IPS-18c (cell line): ENCODE results near the gene LRCH3.
A peak's percentile ranks its signal among the peaks of the same experiment; 100 is the strongest.

ENCODE experiments used
- H3K4me3 ChIP-seq: 2 replicates; pipeline ENCODE4 v1.7.0; 2013; ENCODE audit warnings: low read depth, mild to moderate bottlenecking, low read length, moderate library complexity; ENCODE audit not compliant: insufficient read depth
- H3K9me3 ChIP-seq: one replicate; pipeline ENCODE4 v1.6.1; 2013; ENCODE audit warnings: mild to moderate bottlenecking, low read length, moderate library complexity; ENCODE audit not compliant: control insufficient read depth, insufficient read depth

Gene LRCH3

DNA sequence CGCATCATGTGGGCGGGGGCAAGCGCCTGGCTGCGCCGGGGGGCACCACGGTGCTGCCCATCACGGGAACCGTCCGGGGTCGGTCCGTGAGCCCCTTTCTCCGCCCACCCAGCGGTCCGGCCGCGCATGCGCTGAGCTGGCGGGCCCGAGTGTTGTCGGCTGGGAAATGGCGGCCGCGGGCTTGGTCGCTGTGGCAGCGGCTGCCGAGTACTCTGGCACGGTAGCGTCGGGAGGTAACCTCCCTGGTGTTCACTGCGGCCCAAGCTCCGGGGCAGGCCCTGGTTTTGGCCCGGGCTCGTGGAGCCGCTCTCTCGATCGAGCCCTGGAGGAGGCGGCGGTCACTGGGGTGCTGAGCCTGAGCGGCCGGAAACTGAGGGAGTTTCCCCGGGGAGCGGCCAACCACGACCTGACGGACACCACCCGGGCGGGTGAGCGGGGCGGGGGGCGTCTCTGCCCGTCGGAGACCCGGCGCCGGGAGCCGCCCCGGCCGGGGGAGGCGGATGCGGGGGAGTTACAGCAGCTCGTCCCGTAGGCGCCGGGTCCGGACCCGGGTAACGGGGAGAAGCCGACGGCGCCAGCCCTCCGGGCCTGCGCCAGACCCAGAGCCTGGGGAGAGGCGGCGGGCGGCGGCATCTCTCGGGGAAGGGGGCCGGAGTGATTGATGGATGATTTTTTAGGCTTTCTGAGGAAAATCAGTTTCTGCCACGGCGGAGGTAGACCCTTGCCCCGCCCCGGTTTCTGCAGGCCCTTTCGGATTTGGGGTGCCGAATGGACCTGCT is at the start of gene LRCH3:
Gene LRCH3, plus strand, starts transcription at position 142 of the 779 bp plus-strand sequence. Its CDS starts 25 bp downstream, at position 167.
- H3K9me3 ChIP-seq: no peaks in the 10 kb centered on the region
- H3K4me3 ChIP-seq: peak within 1 kb of the TSS; percentile 70

DNA sequence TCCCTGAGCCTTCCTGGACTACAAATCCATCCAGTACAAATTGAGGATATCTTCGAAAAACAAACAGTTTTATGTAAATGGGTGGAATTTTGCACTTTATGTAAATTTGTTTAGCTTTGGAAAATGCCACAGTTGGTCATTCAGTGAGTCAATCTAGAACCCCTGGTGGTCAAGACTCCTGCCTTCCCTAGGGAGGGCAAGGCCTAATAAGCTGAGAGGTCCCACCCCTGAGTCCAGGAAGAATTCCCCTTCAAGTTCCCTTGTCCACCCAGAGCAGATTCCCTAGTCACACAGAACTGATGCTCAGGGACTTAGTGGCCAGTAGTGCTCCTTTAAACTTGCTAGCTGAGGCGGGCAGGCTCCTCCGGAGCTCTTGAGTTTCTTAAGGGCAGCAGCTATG is 48.3 kb upstream of the LRCH3 start:
- Histone ChIP-seq H3K9me3 (no peaks in the 10 kb centered on the region), H3K4me3 (no peak overlapping the region)

DNA sequence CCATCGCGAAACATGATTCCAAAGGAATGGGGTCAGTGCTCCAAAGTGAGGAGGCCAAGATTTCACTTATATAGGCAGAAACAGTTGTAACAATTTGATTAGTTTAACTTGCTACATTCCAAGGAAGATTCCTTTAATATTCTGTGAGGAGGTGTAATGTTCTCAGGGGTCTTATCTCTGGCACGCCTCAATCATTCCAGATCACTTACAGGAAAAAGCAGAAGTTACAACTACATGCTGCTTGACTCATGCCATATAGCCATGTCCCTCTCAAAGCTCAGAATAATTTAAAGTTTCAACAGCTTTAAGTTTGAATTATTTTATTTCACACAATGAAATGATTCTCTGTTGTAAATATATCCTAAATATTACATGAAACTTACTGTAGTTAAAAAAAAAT is 44.8 kb upstream of the LRCH3 start:
- H3K4me3 ChIP-seq: no peak overlapping the region
- no peaks in the 10 kb centered on the region for H3K9me3 ChIP-seq

DNA sequence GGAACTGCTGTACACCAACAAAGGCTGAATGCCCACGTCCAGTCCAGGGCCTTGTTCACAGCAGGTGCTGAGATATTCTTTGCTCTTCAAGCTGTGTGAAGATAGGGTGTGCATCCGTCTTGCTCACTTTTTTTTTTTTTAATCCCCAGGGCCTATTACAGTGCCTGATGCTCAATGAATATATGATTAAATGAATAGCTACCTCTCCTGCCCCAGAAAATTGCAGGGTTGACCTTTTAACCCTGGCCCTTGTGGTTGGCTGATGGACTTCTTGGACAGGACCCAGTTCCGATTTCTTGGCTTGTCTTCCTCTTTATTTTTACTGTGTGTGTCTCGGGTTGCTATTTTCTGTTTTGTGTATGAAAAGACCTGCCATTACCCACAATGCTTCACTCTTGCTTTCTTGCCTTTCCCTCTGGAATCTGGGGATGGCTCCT is 44.2 kb upstream of the LRCH3 start:
- H3K9me3 ChIP-seq: no peaks in the 10 kb centered on the region
- no peak overlapping the region for H3K4me3 ChIP-seq

DNA sequence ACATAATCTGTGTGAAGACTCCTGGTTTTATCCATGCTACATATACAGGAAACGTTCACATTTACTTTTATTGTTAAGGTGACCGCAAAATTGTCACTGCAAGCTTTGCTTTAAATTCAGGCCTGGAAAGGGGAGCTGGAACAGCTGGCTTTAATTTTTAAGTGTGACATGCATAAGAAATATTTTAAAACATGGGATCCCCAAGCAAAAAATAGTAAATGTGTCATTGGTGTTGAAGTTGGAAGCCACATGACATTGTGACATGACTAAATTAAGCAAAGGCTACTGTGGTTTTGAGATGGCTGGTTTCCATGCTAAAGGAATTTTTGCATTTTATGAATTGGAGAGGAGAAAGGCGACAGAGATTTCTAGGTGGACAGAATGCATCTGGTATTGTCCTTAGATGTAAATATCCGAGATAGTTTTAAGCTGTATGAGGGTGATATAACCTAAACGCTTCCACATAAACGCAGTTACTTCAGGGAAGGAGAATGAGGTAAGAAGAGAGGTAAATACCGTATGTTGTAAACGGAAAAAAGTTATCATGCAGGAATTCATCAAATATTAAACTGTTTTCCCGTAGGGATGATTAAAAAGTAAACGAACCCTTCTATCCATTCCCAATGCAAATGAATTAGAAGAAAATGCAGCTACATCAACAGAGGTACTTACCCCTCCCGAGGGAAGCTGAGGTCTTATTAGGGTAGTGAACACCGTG is 42.3 kb upstream of the LRCH3 start:
- H3K9me3 ChIP-seq: no peaks in the 10 kb centered on the region
- H3K4me3 ChIP-seq: 0 out of 2 replicates have a peak overlapping the region, but pooled peaks have one; percentile 80

DNA sequence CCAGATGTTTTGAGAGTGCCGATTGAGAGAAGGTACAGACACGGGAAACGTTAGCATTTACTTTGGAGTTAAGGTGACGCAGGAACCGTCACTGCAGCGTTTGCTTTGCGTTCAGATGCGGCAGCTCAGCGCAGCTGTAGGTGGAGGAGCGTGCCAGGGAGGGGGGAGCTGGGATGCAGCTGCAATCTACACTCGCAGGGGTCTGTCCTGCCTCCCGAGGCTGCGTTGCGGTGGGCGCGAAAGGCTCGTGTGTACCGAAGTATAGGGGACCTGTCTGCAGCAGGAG is 41.8 kb upstream of the LRCH3 start:
- H3K9me3 ChIP-seq: no peaks in the 10 kb centered on the region
- H3K4me3 ChIP-seq: peak overlapping the region; percentile 80

DNA sequence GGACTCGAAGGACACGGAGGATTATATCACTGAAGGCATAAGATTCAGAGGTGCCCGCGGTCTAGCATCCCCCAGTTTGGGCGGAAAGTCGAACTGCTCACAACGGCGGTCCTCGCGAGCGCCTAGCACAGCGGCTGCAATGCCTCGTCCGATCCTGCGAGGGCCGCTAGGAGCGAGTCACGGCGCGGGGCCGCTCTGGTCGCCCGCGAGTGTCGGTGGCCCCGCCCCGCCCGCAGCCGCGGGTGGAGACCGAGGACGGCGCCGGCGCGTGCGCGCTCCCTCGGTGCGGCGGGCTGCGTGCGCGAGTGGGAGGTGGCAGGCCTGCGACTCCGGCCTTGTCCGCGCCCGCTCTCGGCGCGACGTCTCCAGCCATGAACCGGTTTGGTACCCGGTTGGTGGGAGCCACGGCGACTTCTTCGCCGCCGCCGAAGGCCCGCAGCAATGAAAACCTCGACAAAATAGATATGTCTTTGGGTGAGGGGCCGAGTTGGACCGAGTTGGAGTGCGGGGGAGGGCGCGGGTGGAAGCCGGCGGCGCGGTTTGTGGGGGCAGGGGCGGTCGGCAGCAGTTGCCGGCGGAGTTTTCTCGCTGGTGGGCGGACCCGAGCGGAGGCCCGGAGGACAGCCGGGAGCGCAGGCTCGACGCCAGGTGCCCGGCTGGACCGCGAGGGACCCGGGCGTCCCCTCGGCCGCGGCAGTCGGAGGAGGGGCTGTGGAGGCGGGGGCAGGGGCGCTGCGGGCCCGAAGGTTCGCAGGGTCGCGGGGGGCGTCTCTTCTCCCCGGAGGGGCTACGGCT is 41.3 kb upstream of the LRCH3 start, which contains the start of gene FYTTD1:
Gene FYTTD1, plus strand, starts transcription at position 283 of the 795 bp plus-strand sequence. Its CDS starts 89 bp downstream, at position 372.
- H3K4me3 ChIP-seq: peak within 1 kb of the TSS; percentile 80

DNA sequence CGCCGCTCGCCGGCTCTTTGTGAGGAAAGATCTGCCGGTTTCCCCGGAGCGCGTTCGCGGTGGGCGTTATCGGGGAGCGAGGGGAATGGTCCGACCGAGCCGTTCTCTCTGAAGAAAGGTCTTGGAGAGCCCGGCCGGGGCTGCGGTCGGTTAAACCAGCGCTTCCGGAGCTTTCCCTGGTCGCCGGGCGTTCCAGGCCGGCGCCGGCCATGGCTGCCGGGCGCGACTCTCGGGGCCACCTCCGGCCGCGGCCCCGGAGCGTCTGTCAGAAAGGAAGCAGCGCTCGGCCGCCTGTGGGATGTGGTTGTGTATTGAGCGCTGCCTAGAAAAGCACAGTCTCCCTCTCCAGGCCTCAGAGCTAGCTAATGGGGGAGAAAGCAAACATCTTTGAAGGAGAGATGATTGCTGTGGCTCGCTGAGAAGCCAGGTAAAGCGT is 40.6 kb upstream of the LRCH3 start:
- peak overlapping the region; percentile 80 for H3K4me3 ChIP-seq
- H3K9me3 ChIP-seq: no peaks in the 10 kb centered on the region

More for the DNA sequence above, 41.3 kb upstream of the LRCH3 start, which contains the start of gene FYTTD1:
- no peaks in the 10 kb centered on the region for H3K9me3 ChIP-seq

DNA sequence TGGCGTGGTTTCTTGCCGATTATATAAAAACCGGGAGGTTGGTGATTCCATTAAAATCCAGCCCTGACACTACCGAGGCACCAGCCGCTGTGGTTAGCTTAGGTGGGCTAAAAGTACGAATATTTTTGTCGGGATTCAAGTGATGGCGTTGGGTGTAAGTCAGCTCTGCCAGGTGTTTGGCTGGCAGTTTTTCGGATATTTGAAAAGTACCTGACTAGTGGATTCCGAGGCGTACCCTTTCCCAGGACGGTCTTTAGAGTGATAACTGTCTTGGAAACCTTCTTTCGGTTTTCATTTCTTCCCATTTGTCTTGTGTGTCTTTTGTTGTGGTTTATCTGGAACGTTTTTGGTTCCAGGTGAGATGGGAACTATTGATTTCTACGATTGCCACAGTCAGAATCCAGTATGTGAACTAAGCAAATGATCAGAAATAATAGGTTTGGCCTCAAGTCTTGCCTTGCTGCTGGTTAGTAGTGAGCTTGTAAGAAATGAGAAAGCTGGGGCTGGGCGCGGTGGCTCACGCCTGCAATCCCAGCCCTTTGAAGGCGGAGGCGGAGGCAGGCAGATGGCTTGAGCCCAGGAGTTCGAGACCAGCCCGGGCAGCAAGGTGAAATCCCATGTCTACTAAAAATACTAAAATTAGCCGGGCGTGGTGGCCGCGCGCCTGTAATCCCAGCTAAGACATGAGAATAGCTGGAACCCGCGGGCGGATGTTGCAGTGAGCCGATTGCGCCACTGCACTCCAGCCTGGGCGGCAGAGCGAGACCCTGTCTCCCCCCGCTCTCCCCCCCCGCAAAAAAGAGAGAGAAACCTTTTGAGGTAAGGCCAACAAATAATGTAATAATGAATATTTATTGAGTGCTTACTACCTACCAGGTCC is 40.0 kb upstream of the LRCH3 start:
- H3K9me3 ChIP-seq: no peaks in the 10 kb centered on the region

DNA sequence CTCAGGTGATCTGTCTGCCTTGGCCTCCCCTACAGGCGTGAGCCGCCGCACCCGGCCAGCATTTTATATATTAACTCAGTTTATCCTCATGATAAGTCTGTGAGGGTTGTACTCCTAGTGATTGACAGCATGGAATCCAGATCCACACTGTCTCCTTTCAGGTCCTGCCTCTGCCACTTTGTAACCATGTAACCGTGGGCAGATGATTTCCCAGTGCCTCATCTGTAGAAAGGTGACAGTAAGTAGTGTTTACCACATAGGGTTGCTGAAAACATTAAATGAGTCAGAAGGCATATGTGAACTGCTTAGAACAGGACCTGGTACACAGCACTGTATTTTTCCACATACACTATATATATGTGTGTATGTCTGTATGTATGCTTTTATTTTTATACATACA is 38.9 kb upstream of the LRCH3 start:
- Histone ChIP-seq H3K4me3 (no peak overlapping the region), H3K9me3 (no peaks in the 10 kb centered on the region)

More for the DNA sequence above, 40.0 kb upstream of the LRCH3 start:
- H3K4me3 ChIP-seq: peak overlapping the region; percentile 80

DNA sequence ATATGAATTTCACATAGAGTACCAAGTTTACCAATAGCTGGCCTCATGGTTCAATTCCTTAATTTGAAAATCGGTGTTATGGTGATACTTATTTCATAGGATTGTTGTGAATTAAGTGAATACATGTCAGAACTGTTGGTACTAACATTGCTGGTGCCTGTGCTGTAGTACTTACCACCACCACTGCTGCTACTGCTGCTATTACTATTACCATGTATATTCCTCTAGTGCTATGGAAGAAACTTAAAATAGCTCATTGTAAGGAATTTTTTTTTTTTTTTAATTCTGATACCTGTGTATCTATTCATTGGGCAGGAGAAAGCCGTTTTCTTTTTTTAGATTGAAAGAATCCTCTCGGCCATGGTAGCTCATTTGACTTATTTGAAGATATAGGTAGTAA is 37.8 kb upstream of the LRCH3 start:
- Histone ChIP-seq H3K4me3 (no peak overlapping the region), H3K9me3 (no peaks in the 10 kb centered on the region)

DNA sequence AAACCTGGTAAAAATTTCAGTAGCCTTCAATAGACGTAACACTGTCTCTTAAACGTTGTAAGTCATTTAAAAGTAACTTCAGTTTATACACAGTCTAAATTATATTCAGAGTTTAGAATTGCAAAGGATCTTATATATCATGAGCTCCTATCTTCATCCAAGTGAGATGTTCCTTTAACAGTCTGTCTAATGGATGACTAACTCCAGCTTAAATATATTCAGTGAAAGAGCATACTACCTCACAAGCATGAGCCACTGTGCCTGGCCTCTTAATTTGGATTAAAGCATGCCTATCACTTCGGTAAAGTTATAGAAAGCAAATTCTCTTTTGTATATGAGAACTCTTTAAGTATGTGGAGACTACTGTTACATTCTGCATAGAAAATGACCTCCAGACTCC is 34.4 kb upstream of the LRCH3 start:
- no peaks in the 10 kb centered on the region for H3K9me3 ChIP-seq

DNA sequence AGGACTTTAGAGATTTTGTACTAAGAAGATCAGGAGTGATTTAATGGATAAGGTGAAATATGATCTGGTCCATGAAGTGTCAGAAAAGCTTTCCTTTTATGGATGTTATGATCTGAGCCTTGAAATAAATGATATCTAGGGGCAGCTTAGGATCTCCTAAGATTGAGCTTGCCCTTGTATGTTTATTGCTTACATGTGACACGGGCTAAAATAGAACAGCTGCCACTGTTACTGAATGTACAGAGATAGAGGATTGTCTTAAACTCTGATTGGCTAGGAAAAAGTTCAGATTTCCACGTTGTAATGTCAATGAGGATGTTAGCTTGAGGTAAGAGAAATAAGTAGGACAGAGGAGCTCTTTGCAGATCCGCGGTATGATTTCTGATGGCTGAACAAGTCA is 32.5 kb upstream of the LRCH3 start:
- Histone ChIP-seq H3K4me3 (no peak overlapping the region), H3K9me3 (no peaks in the 10 kb centered on the region)

More for the DNA sequence above, 34.4 kb upstream of the LRCH3 start:
- H3K4me3 ChIP-seq: no peak overlapping the region

DNA sequence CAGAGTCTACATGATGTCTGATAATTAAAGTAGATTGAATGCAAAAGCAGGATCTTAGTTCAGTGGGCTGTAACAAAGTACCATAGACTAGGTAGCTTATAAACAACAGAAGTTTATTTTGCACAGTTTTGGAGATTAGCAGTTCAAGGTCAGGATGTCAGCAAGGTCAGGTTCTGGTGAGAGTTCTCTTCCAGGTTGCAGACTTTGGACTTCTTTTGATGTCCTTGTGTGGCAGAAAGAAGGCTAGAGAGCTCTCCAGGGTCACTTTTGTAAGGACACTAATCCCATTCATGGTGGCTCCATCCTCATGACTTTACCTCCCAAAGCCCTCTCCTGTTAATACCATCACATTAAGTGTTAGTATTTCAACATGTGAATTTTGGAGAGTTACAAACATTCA is 29.3 kb upstream of the LRCH3 start:
- no peaks in the 10 kb centered on the region for H3K9me3 ChIP-seq

DNA sequence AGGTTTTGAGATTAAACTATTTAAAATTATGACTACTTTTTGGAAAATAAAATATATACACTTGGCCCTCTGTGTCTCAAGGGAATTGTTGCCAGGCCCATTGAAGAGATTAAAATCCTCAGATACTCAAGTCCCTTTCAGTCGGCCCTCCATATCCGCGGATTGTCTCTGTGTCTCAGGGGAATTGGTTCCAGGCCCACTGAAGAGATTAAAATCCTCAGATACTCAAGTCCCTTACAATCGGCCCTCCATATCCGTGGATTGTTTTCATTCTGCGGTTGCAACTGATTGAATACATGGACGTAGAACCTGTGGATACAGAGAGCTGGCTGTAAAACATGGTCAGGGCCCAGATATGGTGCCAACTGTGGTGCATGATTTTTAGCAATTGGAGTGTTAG is 15.7 kb upstream of the LRCH3 start:
- Histone ChIP-seq H3K9me3 (no peaks in the 10 kb centered on the region), H3K4me3 (no peak overlapping the region)

More for the DNA sequence above, 29.3 kb upstream of the LRCH3 start:
- no peak overlapping the region for H3K4me3 ChIP-seq

DNA sequence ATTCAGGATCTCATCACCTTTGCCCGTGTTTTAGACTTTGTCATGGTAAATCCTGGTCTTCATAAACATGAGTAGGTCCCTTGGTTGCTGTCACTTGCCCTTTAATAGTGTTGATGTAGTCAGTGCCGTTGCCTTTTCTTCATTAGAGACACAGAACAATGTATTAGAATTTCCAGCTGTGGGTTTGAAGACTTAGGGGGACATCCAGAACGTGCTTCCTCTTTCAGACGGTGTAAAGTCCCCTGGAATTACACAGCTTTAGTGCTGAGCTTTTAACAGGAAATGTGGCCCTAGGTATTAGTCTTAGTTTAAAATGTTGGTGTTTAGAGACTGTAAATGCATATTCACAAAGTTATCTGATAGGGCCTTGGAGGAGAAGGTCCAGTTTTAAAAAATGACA is 8.8 kb upstream of the LRCH3 start:
- Histone ChIP-seq H3K4me3 (no peak overlapping the region), H3K9me3 (no peaks in the 10 kb centered on the region)
